ENCODE data around the gene ANKS1B.

DNA sequence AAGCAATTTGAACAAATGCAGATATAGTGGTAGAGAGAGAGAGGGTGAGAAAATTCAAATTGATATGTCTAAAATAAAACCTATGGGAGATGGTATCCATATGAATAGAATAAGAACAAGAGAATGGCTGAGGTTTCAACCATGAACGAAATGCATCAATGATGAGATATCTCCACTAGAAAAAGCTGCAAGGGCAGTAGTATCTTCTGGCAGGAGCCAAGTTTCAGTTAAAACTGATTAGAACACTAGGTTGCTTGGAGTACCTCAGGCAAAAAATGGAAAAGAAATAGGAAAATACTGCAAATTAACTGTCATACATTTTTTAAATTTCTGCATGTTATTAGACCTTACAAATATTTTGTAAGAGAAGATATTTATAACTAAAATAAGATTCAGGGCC, 151.3 kb downstream of the ANKS1B start:
- TF ChIP-seq POLR2A (IDR thresholded peaks at IDR 0.05), result no peak
- TF ChIP-seq, protein P1, sequence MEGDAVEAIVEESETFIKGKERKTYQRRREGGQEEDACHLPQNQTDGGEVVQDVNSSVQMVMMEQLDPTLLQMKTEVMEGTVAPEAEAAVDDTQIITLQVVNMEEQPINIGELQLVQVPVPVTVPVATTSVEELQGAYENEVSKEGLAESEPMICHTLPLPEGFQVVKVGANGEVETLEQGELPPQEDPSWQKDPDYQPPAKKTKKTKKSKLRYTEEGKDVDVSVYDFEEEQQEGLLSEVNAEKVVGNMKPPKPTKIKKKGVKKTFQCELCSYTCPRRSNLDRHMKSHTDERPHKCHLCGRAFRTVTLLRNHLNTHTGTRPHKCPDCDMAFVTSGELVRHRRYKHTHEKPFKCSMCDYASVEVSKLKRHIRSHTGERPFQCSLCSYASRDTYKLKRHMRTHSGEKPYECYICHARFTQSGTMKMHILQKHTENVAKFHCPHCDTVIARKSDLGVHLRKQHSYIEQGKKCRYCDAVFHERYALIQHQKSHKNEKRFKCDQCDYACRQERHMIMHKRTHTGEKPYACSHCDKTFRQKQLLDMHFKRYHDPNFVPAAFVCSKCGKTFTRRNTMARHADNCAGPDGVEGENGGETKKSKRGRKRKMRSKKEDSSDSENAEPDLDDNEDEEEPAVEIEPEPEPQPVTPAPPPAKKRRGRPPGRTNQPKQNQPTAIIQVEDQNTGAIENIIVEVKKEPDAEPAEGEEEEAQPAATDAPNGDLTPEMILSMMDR (IDR thresholded peaks at IDR 0.05), result no peak
